ENCODE data around the gene FDPS. TPM values are rescaled to one million over a fixed set of nuclear protein-coding genes. Genes with fewer than 3 reads are reported as not detected.
"Not testable (repeated sequence)": the region's sequence is repeated elsewhere in the genome, so short reads cannot be mapped to it uniquely, and the experiment has no call there.

Gene FDPS
- polyA plus RNA-seq, 1 experiment, result 126 TPM

DNA sequence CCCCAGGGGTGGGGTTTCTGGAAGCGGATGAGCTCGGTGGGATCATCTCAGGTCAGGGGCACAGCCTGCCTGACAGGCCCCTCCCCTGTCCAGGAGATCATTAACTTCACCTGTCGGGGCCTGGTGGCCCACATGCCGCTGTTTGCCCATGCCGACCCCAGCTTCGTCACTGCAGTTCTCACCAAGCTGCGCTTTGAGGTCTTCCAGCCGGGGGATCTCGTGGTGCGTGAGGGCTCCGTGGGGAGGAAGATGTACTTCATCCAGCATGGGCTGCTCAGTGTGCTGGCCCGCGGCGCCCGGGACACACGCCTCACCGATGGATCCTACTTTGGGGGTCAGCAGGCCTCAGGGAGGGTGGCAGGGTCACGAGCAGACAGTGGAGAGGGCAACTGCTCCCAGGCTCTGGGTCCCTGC lies 23.0 kb upstream of the FDPS start:
- no peaks in the 10 kb centered on the region; the same call in 1 of the 2 replicates for H3K36me3 ChIP-seq (ENCODE audit: control insufficient read depth, insufficient read depth, low read length)
- H3K4me3 ChIP-seq (ENCODE audit: low read depth, low read length), result no peak overlapping the region
- no peaks in the 10 kb centered on the region for H3K27me3 ChIP-seq (ENCODE audit: control insufficient read depth, insufficient read depth, low read length)
- POLR2A ChIA-PET, result no interaction called here
- CTCF ChIA-PET, result interaction anchor here (0.6 to 1.5 kb wide), 2 partner anchors 35 to 1125 kb away, joined by 3 to 4 read pairs; no protein-coding TSS in a partner anchor
- no peak for DNase-seq (ENCODE audit: low read depth)
- no peak for TF ChIP-seq CTCF (IDR thresholded peaks at IDR 0.05; ENCODE audit: insufficient read depth, low read depth, low read length)

- H3K36me3 ChIP-seq (ENCODE audit: control insufficient read depth, insufficient read depth, low read length), result no peaks in the 10 kb centered on the region; the same call in 1 of the 2 replicates
- ChIA-PET CTCF (interaction anchor here (0.6 to 1.5 kb wide), 2 partner anchors 29 to 36 kb away, joined by 3 to 4 read pairs; no protein-coding TSS in a partner anchor), POLR2A (no interaction called here)
- no peak for TF ChIP-seq CTCF (IDR thresholded peaks at IDR 0.05; ENCODE audit: insufficient read depth, low read depth, low read length)
- H3K27me3 ChIP-seq (ENCODE audit: control insufficient read depth, insufficient read depth, low read length), result peaks cover 2% of the 10 kb centered on the region; the same call in 1 of the 2 replicates
- DNase-seq (ENCODE audit: low read depth), result no peak
- H3K4me3 ChIP-seq (ENCODE audit: low read depth, low read length), result no peak overlapping the region
Observed at GRCh38 chr1:155286544-155286943, 22.1 kb upstream of the FDPS start.

DNA sequence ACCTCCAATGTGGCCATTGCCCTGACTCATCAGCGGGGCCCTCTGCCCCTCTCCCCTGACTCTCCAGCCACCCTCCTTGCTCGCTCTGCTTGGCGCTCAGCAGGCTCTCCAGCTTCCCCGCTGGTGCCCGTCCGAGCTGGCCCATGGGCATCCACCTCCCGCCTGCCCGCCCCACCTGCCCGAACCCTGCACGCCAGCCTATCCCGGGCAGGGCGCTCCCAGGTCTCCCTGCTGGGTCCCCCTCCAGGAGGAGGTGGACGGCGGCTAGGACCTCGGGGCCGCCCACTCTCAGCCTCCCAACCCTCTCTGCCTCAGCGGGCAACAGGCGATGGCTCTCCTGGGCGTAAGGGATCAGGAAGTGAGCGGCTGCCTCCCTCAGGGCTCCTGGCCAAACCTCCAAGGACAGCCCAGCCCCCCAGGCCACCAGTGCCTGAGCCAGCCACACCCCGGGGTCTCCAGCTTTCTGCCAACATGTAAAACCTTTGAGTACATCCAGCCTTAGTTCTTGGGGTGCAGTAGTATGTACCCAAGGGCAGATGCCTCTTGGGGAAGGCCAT lies 20.6 kb upstream of the FDPS start:
- DNase-seq (ENCODE audit: low read depth), result no peak

DNA sequence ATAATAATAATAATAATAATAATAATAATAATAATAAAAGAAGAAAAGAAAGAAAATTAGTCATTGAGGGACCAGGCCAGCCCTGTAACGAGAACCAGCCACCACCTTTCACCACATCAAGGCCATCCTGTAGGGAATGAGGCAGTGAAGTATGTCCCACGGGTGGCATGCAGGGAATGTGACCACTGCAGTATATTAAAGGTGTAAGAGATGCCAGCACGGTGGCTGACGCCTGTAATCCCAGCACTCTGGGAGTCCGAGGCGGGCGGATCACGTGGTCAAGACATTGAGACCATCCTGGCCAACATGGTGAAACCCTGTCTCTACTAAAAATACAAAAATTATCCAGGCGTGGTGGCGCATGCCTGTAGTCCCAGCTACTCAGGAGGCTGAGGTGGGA lies 17.7 kb upstream of the FDPS start:
- H3K4me3 ChIP-seq (ENCODE audit: low read depth, low read length); H3K36me3 ChIP-seq (ENCODE audit: control insufficient read depth, insufficient read depth, low read length); CTCF ChIA-PET; DNase-seq (ENCODE audit: low read depth); POLR2A ChIA-PET: not testable (repeated sequence)
- peaks cover 27% of the 10 kb centered on the region for H3K27me3 ChIP-seq (ENCODE audit: control insufficient read depth, insufficient read depth, low read length)

More for the DNA sequence above, 20.6 kb upstream of the FDPS start:
- POLR2A ChIA-PET, result no interaction called here
- CTCF ChIA-PET, result no interaction called here
- H3K36me3 ChIP-seq (ENCODE audit: control insufficient read depth, insufficient read depth, low read length), result no peaks in the 10 kb centered on the region
- no peak overlapping the region for H3K4me3 ChIP-seq (ENCODE audit: low read depth, low read length)
- peaks cover 5% of the 10 kb centered on the region; the same call in 1 of the 2 replicates for H3K27me3 ChIP-seq (ENCODE audit: control insufficient read depth, insufficient read depth, low read length)
- no peak for TF ChIP-seq CTCF (IDR thresholded peaks at IDR 0.05; ENCODE audit: insufficient read depth, low read depth, low read length)

GRCh38 chr1:155293086-155293749 lies 15.4 kb upstream of the FDPS start:
- Histone ChIP-seq H3K36me3 (ENCODE audit: control insufficient read depth, insufficient read depth, low read length) (no peaks in the 10 kb centered on the region), H3K4me3 (ENCODE audit: low read depth, low read length) (no peak overlapping the region), H3K27me3 (ENCODE audit: control insufficient read depth, insufficient read depth, low read length) (peaks cover 37% of the 10 kb centered on the region)
- DNase-seq (ENCODE audit: low read depth), result no peak
- TF ChIP-seq CTCF (IDR thresholded peaks at IDR 0.05; ENCODE audit: insufficient read depth, low read depth, low read length), result no peak
- ChIA-PET POLR2A (no interaction called here), CTCF (interaction anchor here (0.7 to 1.3 kb wide), 5 partner anchors 13 to 28 kb away, joined by 3 to 6 read pairs (median 3); partner anchors contain the start of genes CLK2 and HCN3)

Measured in BJ (cell line).